ENCODE results near the gene RGS9BP. TPM values are rescaled to one million over a fixed set of nuclear protein-coding genes. Genes with fewer than 3 reads are reported as not detected.

RGS9BP gene
- total RNA-seq, 4 donors from 2014 or later: 0.16 to 0.51 TPM; not detected in 2

- TF ChIP-seq, protein P1, sequence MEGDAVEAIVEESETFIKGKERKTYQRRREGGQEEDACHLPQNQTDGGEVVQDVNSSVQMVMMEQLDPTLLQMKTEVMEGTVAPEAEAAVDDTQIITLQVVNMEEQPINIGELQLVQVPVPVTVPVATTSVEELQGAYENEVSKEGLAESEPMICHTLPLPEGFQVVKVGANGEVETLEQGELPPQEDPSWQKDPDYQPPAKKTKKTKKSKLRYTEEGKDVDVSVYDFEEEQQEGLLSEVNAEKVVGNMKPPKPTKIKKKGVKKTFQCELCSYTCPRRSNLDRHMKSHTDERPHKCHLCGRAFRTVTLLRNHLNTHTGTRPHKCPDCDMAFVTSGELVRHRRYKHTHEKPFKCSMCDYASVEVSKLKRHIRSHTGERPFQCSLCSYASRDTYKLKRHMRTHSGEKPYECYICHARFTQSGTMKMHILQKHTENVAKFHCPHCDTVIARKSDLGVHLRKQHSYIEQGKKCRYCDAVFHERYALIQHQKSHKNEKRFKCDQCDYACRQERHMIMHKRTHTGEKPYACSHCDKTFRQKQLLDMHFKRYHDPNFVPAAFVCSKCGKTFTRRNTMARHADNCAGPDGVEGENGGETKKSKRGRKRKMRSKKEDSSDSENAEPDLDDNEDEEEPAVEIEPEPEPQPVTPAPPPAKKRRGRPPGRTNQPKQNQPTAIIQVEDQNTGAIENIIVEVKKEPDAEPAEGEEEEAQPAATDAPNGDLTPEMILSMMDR (IDR thresholded peaks at IDR 0.05; ENCODE audit: low read depth): no peak
Measured at GRCh38 chr19:32691291-32691951, 15.8 kb downstream of the RGS9BP start, which contains the start of gene NUDT19. TSS of gene NUDT19 (plus strand) at chr19:32691821. CDS start at chr19:32691961, 140 bp downstream.

DNA sequence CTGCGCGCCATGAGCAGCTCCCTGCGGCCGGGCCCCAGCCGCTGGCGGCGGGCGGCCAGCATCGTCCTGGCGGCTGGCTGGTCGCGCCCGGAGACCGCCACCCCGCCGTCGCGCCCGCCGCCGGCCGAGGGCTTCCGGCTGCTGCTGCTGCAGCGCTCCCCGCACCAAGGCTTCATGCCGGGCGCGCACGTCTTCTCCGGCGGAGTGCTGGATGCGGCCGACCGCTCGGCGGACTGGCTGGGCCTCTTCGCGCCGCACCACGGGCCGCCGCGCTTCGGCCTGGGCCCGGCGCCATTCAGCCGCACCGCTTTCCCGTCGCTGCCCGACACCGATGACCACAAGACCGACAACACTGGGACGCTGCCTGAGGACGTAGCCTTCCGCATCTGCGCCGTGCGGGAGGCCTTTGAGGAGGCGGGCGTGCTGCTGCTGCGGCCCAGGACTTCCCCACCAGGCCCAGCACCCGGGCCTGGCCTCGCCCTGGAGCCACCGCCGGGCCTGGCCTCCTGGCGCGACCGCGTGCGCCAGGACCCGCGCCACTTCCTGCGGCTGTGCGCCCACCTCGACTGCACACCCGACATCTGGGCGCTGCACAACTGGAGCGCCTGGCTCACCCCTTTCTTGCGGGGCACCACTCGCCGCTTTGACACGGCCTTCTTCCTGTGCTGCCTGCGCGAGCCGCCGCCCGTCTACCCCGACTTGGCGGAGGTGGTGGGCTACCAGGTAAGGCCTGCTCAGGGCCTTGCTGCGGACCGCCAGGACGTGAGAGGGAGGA lies 16.5 kb downstream of the RGS9BP start:
- TF ChIP-seq, protein P1 (IDR thresholded peaks at IDR 0.05; ENCODE audit: low read depth): no peak

- TF ChIP-seq, protein P1 (IDR thresholded peaks at IDR 0.05; ENCODE audit: low read depth): no peak
Measured at GRCh38 chr19:32692727-32693061, 17.0 kb downstream of the RGS9BP start.

DNA sequence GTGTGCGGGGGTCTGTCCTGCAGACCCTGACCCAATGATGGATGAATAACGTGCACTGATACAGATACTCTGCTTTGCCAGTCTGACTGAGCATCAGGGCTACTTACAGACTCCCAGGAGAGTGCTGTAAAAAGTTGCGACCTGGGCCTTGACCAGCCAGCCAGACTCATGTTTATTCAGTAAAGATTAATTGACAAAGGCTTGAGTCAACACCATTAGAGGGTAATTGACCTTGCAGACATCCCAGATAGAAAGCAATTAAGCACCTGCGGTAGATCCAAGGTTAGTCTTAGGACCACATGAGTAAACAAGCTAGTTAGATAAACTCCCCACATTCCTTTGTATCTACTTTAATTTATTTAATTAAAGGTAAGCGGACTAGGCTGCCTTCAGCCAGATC lies 26.4 kb downstream of the RGS9BP start:
- TF ChIP-seq, protein P1 (IDR thresholded peaks at IDR 0.05; ENCODE audit: low read depth): no peak

GRCh38 chr19:32708457-32708856 lies 32.8 kb downstream of the RGS9BP start:
- TF ChIP-seq, protein P1 (IDR thresholded peaks at IDR 0.05; ENCODE audit: low read depth): no peak

GRCh38 chr19:32709032-32709431 lies 33.4 kb downstream of the RGS9BP start:
- TF ChIP-seq, protein P1 (IDR thresholded peaks at IDR 0.05; ENCODE audit: low read depth): no peak

DNA sequence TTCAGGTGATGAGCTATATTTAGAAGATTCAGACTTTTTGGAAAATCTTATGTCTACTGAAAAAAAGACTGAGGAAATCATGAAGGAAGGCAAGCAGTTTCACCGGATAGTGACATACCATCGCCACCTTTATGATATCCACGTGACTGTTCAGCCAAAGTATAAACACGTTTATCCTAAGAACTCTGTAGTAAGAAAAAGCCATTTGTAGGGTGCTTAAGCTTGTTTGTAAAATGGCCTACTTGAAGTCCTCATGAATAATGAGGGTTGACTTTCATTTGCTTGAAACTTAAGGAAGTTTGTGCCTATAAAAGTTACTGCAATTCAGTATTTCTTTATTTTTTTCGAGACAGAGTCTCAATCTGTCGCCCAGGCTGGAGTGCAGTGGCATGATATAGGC lies 36.1 kb downstream of the RGS9BP start:
- TF ChIP-seq, protein P1 (IDR thresholded peaks at IDR 0.05; ENCODE audit: low read depth): no peak
